ENCODE measurements around the gene JAZF1.

The JAZF1 gene

DNA sequence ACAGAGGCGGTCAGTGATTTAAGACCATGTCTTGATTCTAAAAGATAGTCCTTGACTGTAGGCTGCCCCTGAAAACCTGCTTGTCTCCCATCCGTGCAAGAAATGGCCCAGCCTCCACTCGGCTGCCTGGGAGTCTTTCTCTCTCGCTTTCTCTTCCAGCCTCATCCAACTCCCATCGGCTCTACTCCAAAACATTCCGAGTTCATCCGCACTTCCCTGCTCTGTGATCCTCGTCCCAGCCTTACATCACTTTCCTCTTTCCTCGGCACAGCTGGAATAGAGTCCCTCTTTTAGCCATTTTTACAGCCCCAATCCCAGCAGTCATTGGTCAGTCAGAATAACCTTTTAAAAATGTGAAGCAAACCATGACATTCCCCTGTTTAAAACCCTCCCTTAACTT lies 305.5 kb downstream of the JAZF1 start:
- no peak overlapping the region for H3K4me3 ChIP-seq (ENCODE audit: low read depth in 1 of 2, low read length in 1 of 2)
- H3K4me1 ChIP-seq (ENCODE audit: control insufficient read depth in 1 of 2, insufficient read depth in 1 of 2, low read depth in 1 of 2, low read length in 1 of 2) = no peaks in the 10 kb centered on the region
- no peaks in the 10 kb centered on the region for H3K27me3 ChIP-seq
- no peak overlapping the region for H3K27ac ChIP-seq
- no peaks in the 10 kb centered on the region for H3K9me3 ChIP-seq
- no peaks in the 10 kb centered on the region for H3K36me3 ChIP-seq
- TF ChIP-seq, protein P1, sequence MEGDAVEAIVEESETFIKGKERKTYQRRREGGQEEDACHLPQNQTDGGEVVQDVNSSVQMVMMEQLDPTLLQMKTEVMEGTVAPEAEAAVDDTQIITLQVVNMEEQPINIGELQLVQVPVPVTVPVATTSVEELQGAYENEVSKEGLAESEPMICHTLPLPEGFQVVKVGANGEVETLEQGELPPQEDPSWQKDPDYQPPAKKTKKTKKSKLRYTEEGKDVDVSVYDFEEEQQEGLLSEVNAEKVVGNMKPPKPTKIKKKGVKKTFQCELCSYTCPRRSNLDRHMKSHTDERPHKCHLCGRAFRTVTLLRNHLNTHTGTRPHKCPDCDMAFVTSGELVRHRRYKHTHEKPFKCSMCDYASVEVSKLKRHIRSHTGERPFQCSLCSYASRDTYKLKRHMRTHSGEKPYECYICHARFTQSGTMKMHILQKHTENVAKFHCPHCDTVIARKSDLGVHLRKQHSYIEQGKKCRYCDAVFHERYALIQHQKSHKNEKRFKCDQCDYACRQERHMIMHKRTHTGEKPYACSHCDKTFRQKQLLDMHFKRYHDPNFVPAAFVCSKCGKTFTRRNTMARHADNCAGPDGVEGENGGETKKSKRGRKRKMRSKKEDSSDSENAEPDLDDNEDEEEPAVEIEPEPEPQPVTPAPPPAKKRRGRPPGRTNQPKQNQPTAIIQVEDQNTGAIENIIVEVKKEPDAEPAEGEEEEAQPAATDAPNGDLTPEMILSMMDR (IDR thresholded peaks at IDR 0.05) = no peak

DNA sequence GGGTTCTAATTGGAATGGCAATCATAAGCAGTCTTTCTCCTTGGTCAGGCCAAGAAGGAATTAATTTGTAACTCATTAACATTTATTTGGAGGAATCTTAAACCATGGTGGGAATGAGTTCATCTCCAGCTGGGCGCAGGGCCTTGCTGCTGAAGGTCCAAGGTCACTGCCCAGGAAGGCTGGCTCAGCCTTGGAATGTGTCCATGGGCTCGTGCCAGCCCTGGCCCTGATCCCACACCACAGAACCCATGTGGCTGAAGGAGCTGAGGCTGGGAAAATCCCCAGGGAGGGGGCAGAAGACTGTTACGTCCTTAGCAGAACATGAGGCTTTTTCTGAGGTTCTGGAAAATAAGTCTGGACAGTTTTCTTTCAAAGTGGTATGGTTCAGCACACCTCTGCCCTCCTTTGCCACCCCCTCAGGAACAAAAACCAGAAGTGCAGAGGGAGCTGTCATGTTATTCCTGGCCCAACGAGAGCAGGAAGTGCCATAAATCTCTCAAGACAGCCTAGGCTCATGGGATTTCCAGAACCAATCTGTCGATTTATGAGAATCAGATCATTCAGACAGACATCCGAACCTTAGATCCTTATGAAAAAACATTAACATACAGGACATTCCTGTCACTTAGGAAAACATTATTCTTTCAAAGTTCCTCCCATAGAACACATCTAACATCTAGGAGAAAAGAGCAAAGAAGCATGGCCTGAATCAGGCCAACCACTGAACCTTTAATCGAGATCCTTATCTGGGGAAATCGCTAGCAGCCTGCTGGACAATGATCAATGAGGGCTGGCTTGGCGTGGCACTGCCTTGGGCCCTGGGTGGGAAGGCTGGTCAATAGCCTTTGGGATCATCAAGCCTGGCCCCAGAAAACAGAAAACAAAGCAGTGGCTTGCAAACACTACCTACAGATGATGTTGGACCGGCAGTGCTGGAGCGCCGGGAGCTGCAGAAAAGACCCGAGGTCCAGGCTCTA lies 306.3 kb downstream of the JAZF1 start:
- Histone ChIP-seq H3K27me3 (no peaks in the 10 kb centered on the region), H3K4me1 (ENCODE audit: control insufficient read depth in 1 of 2, insufficient read depth in 1 of 2, low read depth in 1 of 2, low read length in 1 of 2) (no peaks in the 10 kb centered on the region), H3K4me3 (ENCODE audit: low read depth in 1 of 2, low read length in 1 of 2) (no peak overlapping the region), H3K27ac (no peak overlapping the region), H3K9me3 (no peaks in the 10 kb centered on the region), H3K36me3 (no peaks in the 10 kb centered on the region)
- TF ChIP-seq, protein P1 (IDR thresholded peaks at IDR 0.05) = no peak

DNA sequence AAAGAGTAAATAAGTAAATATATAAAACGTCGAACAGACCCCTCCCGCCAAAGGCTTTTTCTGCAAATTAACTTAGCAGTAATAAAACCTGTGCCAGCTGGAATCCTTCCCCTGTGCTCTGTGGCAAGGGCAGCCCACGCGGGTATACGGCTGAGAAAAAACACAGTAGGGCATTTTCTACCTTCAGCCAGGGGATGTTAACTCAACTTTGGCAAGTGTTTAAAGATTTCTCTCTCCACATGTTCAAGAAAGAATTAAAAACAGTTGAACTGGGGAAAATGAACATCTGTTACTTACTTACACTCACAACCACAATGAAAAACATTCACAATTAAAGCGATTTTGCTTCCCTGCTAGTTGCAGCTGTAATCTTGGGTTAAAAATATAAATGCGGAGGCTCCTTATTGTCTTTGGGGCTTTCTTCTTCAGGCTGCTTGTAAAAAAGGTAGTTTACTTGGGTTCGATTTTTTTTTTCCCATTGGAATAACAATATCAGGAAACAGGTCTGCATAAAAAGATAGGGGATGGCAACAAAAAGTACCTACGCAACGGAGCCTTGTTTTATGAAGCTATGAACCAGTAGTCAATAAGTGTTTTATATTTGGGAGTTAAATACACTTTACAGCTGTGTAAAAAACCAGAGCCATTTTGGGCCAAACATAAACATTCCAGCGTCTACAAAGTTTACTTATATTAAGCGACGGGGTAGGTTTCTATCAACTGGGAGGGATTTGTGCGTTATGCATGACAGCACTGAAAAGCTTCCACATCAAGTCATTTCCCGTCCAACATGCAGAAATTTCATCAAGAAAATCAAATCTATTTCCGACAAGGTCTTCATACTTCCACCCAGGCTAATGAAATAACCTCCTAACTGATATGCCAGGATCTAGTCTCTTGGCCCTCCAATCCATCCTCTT lies 308.0 kb downstream of the JAZF1 start:
- TF ChIP-seq, protein P1 (IDR thresholded peaks at IDR 0.05) = no peak
- no peak overlapping the region for H3K4me3 ChIP-seq (ENCODE audit: low read depth in 1 of 2, low read length in 1 of 2)
- no peaks in the 10 kb centered on the region for H3K9me3 ChIP-seq
- H3K36me3 ChIP-seq = no peaks in the 10 kb centered on the region
- H3K27me3 ChIP-seq = no peaks in the 10 kb centered on the region
- no peak overlapping the region for H3K27ac ChIP-seq
- H3K4me1 ChIP-seq (ENCODE audit: control insufficient read depth in 1 of 2, insufficient read depth in 1 of 2, low read depth in 1 of 2, low read length in 1 of 2) = no peaks in the 10 kb centered on the region

GRCh38 chr7:27871866-27872265 lies 308.7 kb downstream of the JAZF1 start:
- no peaks in the 10 kb centered on the region for H3K9me3 ChIP-seq
- H3K27ac ChIP-seq = no peak overlapping the region
- no peak overlapping the region for H3K4me3 ChIP-seq (ENCODE audit: low read depth in 1 of 2, low read length in 1 of 2)
- H3K4me1 ChIP-seq (ENCODE audit: control insufficient read depth in 1 of 2, insufficient read depth in 1 of 2, low read depth in 1 of 2, low read length in 1 of 2) = no peaks in the 10 kb centered on the region
- TF ChIP-seq, protein P1 (IDR thresholded peaks at IDR 0.05) = no peak
- H3K36me3 ChIP-seq = peaks cover under 1% of the 10 kb centered on the region
- no peaks in the 10 kb centered on the region for H3K27me3 ChIP-seq

DNA sequence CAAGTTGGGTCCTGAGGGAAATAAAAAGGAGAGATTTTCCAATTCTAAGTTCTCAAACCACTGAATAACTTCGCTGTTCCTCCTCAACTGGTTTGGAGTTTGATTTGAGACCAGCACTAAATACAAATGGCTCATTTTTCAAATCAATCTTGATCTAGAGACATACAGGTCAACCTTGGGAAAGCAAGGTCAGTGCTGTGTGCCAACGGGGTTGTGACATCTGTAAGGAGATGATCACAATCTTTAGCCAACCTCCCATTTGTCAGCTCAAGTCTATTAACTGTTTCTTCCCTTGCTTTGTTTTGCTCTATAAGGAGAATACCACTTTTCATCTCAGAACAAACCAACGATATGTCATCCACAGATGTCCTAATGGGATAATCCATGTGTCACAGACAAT lies 309.5 kb downstream of the JAZF1 start:
- TF ChIP-seq, protein P1 (IDR thresholded peaks at IDR 0.05) = no peak
- no peaks in the 10 kb centered on the region for H3K4me1 ChIP-seq (ENCODE audit: control insufficient read depth in 1 of 2, insufficient read depth in 1 of 2, low read depth in 1 of 2, low read length in 1 of 2)
- H3K36me3 ChIP-seq = peaks cover 4% of the 10 kb centered on the region
- H3K4me3 ChIP-seq (ENCODE audit: low read depth in 1 of 2, low read length in 1 of 2) = no peak overlapping the region
- H3K27me3 ChIP-seq = no peaks in the 10 kb centered on the region
- H3K9me3 ChIP-seq = no peaks in the 10 kb centered on the region
- H3K27ac ChIP-seq = no peak overlapping the region
